Germinal center (tissue), 1 donor: ENCODE results near the gene SIGMAR1.
A peak's percentile ranks its signal among the peaks of the same experiment; 100 is the strongest.

Experiments used
- DNase-seq: peaks from one replicate; pipeline ENCODE4 v3.0.0; 2012; ENCODE audit warnings: mixed read lengths, low spot score

SIGMAR1 gene

DNA sequence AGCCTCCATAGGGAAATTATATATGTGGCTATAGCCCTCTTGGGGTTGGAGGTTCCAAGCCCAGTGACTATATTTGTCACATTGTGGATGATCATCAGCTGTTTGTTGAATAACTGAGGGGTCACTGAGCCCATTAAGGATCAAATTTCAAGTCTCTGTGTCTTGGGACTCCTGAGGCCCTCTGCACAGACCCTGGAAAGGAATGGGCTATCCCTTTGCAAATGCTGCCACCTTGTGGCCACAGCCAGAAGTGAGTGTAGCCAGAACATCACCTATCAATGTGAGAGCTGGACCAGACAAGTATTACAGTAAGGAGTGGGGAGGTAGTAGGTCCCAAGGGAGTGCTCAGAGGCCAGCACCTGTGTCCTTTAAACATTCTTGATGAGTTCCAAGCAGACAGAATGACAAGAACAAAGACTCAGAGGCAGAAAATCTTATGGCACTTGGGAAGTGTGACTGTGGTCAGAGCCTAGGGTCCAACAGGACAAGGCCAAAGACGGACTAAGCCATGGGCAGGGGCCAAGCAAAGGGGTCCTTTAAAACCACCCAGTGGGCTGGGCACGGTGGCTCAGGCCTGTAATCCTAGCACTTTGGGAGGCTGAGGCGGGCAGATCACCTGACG lies 33.9 kb downstream of the SIGMAR1 start:
- peak; percentile 88 for DNase-seq

DNA sequence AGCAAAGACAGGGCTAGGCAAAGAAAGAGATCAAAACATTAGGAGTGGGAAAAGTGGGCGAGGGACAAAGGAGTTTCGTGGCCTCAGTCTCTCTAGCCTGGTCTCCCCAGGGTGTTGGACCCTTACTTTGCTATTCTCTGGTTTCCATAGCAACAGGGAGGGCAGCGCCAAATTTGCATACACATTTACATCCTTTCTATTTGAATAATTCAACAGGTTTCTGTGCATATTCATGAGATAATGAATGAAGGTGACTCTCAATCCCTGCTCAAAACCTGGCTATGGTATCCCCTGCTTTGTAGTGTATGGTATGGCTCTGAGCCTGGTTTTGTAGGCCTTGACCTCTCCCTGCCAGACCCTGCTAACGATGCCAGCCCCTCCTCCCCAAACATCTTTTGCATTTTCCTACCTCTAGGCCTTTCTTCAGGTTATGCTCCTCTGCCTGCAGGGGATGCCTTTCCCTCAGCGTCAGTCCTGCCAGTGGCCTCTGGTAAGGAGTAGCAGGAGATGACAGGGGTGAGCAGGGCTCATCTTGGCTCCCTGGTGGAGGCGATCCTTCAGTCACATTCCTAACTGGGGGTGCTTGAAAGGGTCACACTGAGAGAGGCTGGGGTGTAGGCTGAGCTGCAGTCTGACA lies 35.5 kb downstream of the SIGMAR1 start:
- DNase-seq = no peak

GRCh38 chr9:34600908-34601307 lies 36.7 kb downstream of the SIGMAR1 start:
- DNase-seq = no peak

DNA sequence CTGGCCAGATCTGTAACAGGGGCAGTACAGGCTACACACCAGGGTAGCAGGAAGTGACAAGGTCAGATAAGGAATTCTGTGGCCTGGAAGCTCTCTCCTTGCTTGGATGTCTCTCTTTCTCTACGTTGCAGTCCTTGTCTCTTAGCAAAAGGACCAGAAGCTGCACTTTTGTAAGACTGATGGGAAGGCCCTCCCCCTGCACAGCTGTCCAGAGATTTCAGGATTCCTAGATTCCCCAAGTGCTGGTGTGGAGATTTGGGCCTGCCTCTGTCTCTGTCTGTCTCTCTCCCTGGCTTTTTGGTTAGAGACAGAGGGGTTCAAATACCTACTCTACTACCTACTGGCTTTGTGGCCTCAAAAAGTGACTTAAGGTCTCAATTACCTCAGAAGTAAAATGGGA lies 38.0 kb downstream of the SIGMAR1 start:
- DNase-seq = no peak

GRCh38 chr9:34594177-34594576 lies 43.4 kb downstream of the SIGMAR1 start:
- DNase-seq = no peak

- DNase-seq = no peak
Measured at GRCh38 chr9:34592895-34593601, 44.5 kb downstream of the SIGMAR1 start.

GRCh38 chr9:34591917-34592866 lies 45.4 kb downstream of the SIGMAR1 start:
- DNase-seq = peak; percentile 34

DNA sequence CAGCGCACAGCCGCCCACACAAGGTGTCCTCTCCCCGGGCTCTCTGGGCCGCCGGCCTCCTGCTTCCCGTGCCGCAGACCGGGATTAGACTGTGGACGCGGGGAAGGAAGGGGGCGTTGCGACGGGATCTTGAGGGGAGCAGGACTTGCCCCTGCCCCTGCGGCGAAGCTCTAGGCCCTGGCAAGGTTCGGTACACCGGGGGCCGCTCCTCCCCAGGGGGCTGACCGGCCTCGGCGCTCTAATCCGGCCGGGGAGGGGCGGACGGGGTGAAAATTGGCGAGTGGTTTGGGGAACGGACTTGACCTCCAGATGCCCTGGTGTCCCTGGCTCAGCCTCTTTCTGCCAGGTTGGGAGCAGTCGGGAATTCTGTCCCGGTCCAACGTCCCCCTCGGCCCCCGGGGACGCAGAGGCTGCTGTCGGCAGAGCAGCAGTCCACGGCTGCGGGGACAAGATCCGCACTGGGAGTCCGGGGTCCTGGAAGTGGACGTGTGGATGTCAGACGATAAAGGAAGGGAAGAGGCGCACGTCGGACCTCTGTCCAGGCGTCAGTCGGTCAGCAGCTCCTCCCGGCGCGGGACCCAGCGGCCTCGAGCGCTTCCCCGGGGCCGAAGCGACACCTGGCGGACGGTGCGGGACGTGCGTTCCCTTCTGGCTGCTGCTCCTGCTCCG lies 46.2 kb downstream of the SIGMAR1 start:
- DNase-seq = peak; percentile 88

- DNase-seq = peak; percentile 29
Measured at GRCh38 chr9:34590381-34591247, 47.0 kb downstream of the SIGMAR1 start.

DNA sequence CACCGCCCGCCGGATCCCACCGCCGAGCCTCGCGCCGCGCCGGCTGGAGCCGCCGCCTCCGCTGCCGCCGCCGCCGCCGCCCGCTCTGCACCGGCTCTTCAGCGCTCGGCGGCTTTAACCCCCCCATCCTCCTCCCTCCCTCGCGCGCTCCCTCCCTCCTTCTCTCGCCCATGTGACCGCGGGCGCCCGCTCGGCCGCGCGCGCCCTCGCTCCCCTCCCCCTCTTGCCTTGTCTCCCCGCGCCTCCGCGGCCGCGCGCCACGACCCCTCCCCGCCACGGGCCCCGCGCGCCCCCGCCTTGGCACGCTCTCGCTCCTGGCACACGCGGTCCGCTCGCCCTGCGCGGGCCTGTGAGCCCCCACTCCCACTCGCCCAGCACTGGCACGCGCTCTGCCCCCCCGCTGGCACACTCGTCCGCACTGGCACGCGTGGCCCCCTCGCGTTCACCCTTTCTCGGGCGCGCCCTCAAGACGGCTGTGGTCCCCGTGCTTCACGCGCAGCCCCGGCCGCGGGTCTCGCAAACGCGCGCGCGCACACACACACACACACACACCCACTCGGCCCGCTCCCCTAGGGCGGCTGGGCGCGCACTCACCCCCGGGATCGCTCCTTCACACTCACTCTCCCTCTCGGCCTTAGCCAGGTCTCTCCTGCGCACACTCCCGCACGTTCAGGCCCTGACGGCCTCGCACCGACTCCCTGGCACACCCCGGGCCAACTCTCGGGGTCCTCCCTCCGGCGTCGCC lies 47.8 kb downstream of the SIGMAR1 start, which contains the start of gene CNTFR:
CNTFR (minus strand) TSS at position 89 of the 745 bp plus-strand sequence. CDS start 20,743 bp downstream, outside the sequence.
- peak; percentile 36 for DNase-seq

DNA sequence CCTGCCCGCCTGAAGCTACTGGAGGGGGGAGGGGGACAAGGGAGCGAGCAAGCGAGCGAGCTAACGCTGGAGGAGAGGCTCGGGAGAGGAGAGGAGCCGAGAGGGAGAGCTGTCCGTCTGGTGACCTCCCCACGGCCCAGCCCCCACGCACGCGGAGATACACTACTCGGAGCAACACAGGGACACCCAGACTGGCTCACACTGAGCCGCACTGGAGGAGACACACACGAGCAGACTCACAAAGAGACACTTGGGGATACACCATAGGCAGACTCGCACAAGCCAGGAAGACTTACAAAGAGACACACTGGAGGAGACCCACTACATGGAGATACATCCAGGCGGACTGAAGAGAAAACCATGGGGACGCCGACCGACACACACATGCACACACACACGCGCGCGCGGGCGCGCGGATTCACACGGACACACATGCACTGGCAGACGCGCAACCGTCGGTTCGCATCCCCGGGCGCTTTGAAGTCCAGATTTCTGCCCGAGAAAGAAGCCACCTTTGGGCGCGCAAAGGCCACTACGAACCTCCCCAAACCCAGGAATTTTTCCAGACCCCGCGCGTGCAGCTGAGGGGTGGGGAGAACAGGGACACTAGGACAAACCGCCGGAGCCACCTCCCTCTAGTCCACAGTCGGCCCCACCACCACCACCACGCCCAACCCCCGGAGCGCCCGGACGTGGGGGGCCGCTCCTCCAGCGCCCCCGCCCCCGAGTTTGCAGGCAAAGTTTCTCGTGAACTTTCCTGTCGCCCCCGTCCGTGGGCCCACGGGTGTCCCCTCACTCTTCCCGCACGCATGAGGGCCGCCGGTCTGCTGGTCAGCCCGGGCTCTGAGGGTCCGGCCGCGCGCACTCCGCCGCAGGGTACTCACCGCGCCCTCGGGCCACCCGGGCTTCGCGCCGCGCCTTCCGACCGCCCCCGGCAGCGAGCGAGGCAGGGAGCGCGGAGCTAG lies 48.6 kb downstream of the SIGMAR1 start:
- DNase-seq = no peak

DNA sequence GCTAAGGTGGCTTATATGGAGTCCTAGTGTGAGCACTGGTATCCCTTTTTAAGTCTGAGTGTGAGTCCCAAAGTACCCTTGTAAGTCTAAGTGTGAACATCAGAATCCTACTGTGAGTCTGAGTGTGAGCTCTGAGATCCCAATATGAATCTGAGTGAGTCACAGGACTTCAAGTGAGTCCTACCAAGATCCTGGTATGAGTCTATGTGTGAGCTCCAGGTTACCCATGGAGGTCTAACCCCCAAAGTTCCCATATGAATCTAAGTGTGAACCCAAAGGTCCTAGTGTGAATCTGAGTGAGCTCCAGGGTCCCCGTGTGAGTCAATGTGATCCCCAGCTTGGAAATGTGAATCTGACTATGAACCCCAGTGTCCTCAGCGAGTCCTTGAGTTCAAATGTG lies 50.3 kb downstream of the SIGMAR1 start:
- DNase-seq = no peak

- no peak for DNase-seq
Measured at GRCh38 chr9:34585946-34586669, 51.5 kb downstream of the SIGMAR1 start.

DNA sequence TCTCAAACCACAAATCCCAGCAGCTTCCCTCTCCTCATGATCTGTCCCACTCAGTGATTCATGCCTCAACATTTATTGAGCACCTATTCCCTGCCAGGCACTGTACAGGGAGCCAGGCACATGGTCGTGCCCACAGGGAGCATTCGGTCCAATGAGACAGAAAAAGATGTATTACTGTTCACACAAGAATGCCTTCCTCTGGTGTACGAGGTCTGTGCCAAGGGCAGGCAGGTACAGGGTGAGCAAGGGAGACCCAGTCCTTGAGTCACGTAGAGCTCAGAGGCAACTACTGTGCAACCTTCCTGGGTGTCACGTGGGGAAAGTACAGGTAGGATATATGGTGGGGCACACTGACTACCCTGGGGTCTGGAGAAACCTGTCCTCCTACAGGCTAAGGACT lies 52.6 kb downstream of the SIGMAR1 start:
- DNase-seq = no peak
